Suppressor macrophage treated with lipopolysaccharide for 4 hours (primary cell): ENCODE data around the gene ATP6AP1.
A peak's percentile ranks its signal among the peaks of the same experiment; 100 is the strongest.

Source experiments
- DNase-seq: peaks from one replicate; pipeline ENCODE4 v3.0.0-alpha.2; 2020

Gene ATP6AP1

GRCh38 chrX:154452823-154453222 is 24.3 kb downstream of the ATP6AP1 start:
- DNase-seq = no peak

GRCh38 chrX:154457491-154458115 is 29.1 kb downstream of the ATP6AP1 start:
- DNase-seq = peak; percentile 43

- DNase-seq = peak; percentile 60
Measured at GRCh38 chrX:154458116-154458953, 29.9 kb downstream of the ATP6AP1 start, which contains the start of gene PLXNA3. PLXNA3 (plus strand) TSS chrX:154458281; CDS start chrX:154460184, 1,903 bp downstream.

GRCh38 chrX:154458954-154459778 is 30.7 kb downstream of the ATP6AP1 start:
- peak; percentile 12 for DNase-seq

- no peak for DNase-seq
Measured at GRCh38 chrX:154459832-154460231, 31.4 kb downstream of the ATP6AP1 start.

- DNase-seq = no peak
Measured at GRCh38 chrX:154460326-154460725, 31.8 kb downstream of the ATP6AP1 start.

DNA sequence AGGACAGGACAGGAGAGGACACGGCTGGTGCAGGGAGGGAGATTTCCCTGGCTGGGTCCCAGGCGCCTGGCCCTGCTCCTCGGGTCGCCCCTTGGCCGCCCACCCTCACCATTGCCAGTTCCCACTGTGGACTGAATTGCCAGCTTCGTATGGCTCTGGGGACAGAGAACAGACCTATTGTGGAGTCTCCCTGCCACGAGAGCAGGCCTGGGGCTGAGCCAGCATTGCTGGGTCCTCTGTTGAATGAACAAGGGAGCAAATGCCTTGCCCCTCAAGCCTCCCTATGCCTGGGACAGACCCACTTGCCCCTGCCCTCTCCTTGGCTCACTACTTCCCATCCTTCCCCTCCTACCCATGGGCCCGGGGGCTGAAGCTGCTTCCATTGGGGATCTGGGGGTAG is 33.9 kb downstream of the ATP6AP1 start:
- DNase-seq = no peak

DNA sequence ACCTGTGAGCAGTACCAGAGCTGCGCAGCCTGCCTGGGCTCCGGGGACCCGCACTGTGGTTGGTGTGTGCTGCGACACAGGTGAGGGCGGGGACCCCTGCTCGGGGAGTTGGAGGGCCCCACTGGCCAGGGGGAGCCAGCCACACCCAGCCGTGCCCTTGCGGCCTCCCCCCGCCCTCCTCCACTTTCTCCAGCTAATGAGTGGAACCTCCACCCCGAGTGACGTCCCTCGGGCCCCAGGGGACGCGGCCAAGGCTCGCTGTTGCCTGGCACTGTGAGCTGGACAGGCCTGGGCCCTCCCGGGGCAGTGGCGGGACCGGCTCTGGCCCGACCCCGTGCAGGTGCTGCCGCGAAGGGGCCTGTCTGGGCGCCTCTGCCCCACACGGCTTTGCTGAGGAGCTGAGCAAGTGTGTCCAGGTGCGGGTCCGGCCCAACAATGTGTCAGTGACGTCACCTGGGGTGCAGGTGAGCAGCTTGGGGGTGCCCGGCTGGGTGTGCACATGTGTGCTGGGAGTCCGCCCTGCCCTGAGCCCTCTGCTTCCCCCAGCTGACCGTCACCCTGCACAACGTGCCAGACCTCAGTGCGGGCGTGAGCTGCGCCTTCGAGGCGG is 35.2 kb downstream of the ATP6AP1 start:
- no peak for DNase-seq

DNA sequence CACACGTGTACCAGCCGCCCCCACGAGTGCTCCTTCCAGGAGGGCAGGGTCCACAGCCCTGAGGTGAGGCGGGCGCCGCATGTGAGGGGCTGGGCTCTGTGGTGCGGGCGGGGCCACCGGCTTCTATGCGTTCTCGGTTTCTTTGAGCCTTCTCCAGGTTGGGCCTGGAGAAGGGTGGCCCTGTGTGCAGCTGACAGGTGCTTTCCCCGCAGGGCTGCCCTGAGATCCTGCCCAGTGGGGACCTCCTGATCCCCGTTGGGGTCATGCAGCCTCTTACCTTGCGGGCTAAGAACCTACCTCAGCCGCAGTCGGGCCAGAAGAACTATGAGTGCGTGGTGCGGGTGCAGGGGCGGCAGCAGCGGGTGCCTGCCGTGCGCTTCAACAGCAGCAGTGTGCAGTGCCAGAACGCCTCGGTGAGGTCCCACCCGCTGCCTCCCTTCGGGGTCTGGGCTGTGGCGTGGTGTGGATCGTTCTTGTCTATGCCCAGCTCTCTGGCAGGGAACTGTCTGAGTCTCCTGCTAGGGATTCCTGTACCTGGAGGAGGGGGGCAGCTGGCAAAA is 36.4 kb downstream of the ATP6AP1 start:
- no peak for DNase-seq

DNA sequence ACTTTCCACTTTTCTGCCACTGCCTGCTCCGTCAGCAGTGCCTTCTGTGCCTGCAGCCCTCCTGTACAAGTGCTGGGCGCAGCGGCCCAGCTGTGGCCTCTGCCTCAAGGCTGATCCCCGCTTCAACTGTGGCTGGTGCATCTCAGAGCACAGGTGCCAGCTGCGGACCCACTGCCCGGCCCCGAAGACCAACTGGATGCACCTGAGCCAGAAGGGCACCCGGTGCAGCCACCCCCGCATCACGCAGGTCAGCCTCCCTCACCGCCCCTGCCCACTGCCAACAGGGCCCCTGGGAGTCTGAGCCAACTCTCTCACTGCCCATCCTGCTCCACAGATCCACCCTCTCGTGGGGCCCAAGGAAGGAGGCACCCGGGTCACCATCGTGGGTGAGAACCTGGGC is 37.1 kb downstream of the ATP6AP1 start:
- DNase-seq = no peak

DNA sequence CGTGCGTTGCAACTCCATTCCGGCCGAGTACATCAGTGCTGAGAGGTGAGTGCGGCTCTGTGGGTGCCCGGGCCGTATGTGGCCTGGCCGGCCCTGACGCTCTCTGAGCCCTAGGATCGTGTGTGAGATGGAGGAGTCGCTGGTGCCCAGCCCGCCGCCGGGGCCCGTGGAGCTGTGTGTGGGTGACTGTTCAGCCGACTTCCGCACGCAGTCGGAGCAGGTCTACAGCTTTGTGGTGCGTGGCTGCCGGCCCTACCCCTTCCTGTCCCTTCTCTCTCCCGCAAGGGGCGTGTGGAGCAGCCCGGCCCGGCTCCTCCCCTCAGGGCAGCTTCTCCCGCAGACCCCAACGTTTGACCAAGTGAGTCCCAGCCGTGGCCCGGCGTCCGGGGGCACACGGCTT is 37.6 kb downstream of the ATP6AP1 start:
- DNase-seq = no peak

- DNase-seq = no peak
Measured at GRCh38 chrX:154466907-154467306, 38.4 kb downstream of the ATP6AP1 start.

DNA sequence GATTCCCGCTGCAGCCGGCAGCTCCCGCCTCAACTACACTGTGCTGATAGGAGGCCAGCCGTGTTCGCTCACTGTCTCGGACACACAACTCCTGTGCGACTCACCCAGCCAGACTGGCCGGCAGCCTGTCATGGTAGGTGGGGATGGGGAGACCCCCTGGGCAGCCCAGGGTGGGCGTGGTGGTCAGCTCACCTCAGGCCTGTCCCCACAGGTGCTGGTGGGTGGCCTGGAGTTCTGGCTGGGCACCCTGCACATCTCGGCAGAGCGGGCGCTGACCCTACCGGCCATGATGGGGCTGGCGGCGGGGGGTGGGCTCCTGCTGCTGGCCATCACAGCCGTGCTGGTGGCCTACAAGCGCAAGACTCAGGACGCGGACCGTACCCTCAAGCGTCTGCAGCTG is 39.1 kb downstream of the ATP6AP1 start:
- DNase-seq = no peak

DNA sequence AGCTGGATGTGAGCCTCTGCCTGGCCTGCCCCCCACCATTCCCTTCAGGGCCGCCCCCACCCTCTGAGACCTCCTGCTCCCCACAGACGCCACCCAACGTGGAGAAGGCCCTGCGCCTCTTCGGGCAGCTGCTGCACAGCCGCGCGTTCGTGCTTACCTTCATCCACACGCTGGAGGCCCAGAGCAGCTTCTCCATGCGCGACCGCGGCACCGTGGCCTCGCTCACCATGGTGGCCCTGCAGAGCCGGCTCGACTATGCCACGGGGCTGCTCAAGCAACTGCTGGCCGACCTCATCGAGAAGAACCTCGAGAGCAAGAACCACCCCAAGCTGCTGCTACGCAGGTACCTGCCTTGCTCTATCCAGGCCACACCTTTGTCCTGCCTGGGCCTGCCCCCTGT is 39.7 kb downstream of the ATP6AP1 start:
- DNase-seq = no peak

DNA sequence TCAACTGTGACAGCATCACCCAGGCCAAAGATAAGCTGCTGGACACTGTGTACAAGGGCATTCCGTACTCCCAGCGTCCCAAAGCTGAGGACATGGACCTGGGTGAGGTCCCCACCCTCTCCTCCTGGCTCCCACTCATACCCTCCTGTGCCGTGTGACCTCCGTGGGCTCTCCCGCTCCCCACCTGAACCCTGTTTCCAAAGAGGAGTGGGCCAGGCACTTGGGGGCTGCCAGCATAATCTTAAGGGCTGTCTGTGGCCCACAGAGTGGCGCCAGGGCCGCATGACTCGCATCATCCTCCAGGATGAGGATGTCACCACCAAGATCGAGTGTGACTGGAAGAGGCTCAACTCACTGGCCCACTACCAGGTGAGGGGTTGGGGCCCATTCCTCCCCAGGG is 40.6 kb downstream of the ATP6AP1 start:
- no peak for DNase-seq

DNA sequence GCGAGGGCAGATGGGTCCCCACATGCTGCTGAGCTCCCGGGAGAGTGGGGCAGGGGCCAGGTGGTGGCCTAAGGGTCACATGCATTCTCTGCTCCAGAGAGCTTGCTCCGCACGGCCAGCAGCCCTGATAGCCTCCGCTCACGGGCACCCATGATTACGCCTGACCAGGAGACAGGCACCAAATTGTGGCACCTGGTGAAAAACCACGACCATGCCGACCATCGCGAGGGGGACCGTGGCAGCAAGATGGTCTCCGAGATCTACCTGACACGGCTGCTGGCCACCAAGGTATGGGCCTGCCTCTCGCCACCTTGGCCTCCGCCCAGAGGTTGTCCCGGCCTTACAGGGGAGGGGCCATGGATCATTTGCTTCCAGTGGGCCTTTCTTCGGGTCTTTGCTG is 41.4 kb downstream of the ATP6AP1 start:
- no peak for DNase-seq

DNA sequence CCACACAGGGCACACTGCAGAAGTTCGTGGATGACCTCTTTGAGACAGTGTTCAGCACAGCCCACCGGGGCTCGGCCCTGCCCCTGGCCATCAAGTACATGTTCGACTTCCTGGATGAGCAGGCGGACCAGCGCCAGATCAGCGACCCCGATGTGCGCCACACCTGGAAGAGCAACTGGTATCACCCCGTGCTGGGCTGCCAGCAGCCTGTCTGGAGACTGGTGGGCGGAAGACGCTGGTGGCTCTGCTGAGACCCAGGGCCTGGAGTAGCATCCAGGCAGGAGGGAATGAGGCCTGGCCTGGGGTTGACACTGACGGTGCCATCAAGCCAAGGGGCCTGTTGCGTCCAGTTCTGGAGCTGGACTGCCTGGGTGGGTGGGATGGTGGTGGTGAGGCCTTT is 42.0 kb downstream of the ATP6AP1 start:
- DNase-seq = no peak

DNA sequence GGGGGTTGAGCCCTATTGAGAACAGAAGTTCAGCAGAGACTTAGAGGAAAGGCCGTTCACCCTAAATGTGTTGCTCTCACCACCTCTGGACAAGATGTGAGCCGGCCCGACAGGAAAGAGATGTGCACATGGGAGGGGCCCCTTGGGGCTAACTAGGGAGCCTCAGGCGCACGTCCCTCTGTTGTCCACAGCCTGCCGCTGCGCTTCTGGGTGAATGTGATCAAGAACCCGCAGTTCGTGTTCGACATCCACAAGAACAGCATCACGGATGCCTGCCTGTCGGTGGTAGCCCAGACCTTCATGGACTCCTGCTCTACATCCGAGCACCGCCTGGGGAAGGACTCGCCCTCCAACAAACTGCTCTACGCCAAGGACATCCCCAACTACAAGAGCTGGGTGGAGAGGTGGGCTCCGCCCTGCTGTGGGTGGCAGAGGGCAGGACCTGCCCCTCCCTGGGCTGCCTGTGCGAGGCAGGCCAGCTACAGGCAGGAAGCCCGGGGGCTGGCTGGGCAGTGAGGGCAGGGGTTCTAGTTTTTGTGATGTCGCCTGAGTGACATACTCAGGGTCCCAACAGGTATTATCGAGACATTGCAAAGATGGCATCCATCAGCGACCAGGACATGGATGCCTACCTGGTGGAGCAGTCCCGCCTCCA is 42.6 kb downstream of the ATP6AP1 start:
- no peak for DNase-seq

DNA sequence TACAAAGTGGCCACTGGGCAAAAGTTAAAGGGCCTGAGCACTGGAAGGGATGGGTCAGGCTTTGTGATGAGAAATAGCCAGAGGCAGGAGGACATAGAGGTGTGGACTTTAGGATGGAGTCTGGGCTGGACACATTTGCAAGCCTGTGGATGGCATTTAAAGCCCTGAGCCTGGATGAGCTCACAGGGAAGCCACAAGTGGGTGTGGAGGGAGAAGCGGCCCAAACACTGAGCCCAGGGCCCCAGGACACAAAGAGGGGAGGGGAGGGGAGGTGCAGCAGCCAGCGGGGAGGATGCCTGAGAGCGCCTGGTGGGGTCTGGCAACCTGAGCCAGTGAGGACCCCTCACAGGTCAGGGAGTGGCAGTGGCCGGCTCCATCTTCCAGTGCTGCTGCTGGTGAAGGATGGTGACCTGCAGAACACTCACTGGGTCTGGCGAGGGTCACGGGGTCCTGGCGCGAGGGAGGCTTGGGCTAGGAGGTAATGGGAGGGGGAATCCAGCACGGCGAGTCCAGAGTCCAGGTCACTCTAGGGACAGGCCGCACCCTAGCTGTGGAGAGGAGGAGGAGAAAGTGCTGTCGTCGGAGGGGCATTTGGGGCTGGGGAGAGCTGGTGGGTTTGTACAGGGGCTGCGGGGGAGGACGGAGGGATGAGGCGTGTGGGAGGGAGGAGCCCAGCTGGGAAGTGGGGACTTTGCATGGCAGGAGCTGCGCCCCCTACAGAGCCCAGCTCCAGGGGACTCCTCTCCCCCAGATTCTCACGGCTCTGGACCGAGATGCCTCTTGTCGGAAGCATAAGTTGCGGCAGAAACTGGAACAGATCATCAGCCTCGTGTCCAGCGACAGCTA is 43.6 kb downstream of the ATP6AP1 start:
- DNase-seq = no peak

- no peak for DNase-seq
Measured at GRCh38 chrX:154472685-154473632, 44.5 kb downstream of the ATP6AP1 start.
